COLO668 (cell line): ENCODE results near the gene SHF.

ENCODE experiments used
- DNase-seq: peaks from one replicate; lab custom pipeline; 2025; ENCODE audit not compliant: unreplicated experiment; lab: John Stamatoyannopoulos, UW

Gene SHF, protein sequence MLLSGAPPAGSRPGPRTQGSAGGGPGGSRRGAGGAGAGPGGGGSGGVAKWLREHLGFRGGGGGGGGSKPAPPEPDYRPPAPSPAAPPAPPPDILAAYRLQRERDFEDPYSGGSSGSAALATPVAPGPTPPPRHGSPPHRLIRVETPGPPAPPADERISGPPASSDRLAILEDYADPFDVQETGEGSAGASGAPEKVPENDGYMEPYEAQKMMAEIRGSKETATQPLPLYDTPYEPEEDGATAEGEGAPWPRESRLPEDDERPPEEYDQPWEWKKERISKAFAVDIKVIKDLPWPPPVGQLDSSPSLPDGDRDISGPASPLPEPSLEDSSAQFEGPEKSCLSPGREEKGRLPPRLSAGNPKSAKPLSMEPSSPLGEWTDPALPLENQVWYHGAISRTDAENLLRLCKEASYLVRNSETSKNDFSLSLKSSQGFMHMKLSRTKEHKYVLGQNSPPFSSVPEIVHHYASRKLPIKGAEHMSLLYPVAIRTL

DNA sequence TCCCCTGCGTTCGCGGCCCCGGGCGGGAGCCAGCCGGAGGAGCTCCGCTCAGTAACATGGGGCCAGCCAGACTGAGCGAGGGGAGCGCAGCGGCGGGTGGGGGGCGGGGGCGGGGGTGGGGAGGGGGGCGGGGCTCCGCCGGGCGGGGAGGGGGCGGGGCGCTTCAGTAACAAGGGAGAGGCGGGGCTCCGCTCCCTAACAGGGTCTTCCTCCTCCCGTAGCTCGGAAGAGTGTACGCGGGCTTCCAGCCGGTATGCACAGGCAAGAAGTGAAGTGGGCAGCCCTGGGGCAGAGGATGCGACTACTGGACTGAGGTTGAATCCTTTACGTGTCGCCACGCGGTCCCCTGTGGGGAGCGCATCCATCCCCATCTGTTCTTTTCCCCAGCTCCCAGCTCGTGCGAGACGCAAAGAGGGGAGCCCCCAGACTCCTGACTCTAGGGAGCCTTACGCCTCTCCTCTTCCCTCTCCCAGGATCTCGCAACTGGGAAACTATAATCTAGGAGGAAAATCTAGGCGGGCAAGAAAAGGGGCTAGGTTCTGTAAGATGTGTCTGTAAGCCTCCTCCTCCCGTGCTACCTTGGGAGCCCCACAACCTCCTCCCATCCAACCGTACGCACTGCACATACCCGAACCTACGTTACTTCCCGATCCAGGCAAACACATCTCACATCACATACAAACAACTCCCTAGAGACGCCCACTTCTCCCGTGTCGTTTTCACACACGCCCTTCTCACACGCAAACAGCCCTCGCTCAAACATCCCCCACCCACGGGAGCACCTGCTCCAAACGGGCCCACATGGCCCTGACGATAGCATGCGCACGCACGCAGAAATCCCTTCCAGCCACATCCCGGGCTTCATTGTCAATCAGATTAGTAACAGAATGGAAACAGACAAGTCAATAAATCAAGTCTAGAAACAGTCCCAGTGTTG lies at the start of gene SHF:
Gene SHF (minus strand): TSS at position 73 of the 937 bp plus-strand sequence. CDS start 15 bp downstream, at position 58.
- DNase-seq, result peak; percentile 61

DNA sequence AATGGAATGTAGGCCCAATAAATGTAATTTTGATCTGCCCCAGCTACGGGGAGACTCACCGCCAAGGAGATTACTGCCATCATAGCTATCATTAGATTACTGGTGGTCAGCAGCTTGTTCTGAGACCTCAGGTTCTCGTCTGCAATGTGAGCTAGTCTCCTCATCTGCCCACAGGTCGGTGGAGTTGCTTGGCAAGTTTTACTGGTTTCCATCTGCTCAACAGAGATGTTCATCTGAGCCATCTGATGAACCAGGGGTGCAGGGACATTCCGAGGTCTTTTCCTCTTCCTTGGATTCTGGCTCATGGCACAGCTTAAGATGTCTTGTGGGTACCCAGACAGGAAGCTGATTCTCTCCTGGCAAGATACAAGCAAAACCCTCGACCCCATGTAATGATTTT lies 49.0 kb upstream of the SHF start:
- peak; percentile 17 for DNase-seq

DNA sequence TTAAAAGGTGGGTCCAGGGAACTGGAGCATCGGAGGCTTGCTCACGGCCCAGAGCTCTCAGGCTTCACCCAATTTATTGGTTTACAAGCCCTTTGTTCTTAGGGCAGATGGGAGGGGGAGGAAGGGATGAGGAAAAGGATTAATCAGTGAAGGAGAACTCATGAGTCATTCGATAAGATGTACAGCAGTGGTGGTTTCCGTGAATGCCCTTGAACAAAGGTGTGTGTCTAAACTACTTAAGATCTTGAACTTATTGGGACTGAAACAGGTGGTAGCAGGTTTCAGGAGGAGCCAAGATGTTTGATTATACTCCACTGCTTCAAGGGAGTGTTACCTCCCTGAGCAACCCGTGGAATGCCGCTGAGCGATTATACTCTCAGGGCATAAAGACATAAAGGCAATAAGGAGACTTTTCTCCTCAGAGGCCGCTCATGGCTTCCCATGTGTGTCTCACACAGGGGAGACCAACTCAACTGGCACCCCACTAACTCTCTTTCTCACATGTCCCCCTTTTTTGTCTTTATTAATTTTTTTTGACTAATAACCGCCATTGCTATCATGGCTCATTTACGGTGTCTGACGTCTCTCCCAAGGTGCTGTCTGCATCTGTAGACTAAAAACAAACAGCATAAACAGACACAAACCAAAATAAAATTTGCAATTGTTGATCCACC lies 46.9 kb upstream of the SHF start:
- DNase-seq, result no peak

DNA sequence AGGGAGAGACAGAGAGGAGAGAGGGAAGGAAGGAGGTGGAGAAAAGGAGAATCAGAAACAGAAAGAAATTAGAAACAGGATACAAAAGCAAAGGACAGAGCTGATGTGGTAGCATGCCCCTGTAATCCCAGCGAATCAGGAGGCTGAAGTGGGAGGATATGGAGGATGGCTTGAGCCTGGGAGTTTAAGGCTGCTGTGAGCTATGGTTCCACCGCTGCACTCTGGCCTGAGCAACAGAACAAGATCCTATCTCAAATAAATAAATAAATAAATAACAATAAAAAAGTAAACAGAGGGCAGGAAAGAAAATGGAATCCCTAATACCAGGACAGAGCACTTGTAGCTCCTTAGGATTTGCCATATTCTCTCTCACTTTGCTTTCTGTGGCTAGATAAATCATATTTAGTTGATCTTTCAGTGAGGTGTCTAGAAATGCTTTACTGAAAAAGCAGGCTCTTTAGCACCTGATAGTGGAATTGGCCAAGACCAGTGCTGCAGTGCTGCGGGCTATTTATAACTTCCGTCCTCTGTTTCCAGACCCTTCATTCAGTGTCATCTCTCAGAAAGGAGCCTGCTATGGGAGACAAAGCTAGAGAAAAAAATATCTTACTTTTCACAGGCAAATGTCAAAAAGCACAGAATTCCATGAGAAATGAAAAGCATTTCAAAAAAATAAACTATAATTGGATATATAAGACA lies 44.2 kb upstream of the SHF start:
- no peak for DNase-seq

DNA sequence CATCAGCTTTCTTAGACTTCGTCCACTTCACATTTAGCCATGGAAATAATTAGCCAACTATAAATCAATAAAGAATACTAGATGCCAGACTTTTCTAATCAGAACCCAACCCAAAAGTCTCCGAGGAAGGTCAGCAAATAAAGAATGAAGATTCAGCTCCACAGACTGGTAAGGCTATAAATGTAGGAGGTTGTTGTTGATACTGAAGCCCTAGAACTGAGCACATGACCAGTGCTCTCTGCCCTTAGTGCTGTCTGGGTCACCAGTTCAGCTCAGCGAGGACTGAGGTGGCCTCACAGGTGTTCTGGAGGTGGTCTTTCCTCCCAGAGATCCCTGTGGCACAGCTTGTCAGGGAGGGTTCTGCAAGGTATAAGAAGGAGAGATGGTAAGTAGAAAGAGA lies 43.4 kb upstream of the SHF start:
- no peak for DNase-seq

DNA sequence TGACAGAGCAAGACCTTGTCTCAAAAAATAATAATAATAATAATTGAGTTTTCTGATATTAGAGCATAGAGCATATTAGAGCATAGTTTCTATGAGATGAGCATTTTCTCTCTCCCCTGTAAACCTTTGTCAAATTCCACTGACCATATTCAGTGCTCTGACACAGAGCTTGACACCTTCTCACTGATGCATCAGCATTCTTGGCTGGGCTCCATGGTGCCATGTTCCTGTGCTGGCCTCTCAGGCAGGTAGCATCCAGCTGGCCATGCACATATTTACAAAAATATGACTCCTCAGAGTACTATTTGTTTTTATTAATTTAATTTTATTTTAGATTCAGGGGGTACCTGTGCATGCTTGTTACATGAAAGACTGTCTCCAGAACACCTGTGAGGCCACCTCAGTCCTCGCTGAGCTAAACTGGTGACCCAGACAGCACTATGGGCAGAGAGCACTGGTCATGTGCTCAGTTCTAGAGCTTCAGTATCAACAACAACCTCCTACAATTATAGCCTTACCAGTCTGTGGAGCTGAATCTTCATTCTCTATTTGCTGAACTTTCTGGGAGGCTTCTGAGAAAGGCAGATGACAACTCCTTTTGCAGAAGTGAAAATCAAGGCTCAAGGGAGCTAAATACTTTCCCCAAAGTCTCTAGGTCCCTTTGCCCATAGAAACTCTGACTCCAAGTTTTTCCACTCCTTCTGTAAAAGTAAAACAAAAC lies 42.6 kb upstream of the SHF start:
- DNase-seq, result no peak

DNA sequence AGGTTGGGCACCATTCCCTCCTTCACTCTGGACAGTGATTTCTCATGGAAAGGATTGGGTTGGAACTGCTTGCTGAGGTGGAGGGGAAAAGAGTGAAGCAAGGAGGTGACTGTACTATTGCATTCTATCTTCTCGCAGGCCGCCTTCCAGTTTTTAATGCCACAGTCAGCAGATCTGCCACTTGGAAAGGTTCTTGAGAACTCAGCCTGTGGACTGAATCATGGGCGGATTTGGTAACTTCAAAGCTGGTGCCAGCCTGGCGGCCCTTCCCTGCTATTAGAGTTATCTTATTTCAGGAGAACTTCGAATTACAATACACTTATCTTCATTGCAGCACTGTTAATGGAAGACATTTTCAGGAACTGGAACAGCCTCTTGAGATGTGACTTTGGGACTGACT lies 41.2 kb upstream of the SHF start:
- DNase-seq, result no peak

DNA sequence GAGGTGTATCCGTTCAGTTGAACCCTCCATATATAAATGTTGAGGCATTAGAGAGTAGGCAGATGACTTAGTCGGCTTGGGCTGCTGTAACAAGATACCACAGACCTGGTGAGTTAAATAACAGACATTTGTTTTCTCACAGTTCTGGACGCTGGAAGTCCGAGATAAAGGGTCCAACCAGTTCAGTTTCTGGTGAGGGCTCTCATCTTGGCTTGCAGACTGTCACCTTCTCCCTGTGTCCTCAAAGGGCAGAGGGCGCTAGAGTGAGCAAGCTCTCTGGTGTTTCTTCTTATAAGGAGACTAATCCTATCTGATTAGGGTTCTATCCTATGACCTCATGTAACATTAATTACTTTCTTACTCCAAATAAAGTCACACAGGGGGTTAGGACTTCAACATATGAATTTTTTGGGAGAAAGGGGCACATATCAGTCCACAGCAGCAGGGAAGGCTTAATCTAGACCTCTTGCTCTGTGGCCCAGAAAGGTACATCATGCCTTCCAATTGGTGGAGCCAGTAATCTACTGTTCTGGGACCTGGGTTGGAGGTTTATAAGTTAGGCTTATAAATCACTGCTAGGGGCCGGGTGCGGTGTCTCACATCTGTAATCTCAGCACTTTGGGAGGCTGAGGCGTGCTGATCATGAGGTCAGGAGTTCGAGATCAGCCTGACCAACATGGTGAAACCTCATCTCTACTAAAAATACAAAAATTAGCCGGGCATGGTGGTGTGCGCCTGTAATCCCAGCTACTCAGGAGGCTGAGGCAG lies 37.9 kb upstream of the SHF start:
- no peak for DNase-seq

DNA sequence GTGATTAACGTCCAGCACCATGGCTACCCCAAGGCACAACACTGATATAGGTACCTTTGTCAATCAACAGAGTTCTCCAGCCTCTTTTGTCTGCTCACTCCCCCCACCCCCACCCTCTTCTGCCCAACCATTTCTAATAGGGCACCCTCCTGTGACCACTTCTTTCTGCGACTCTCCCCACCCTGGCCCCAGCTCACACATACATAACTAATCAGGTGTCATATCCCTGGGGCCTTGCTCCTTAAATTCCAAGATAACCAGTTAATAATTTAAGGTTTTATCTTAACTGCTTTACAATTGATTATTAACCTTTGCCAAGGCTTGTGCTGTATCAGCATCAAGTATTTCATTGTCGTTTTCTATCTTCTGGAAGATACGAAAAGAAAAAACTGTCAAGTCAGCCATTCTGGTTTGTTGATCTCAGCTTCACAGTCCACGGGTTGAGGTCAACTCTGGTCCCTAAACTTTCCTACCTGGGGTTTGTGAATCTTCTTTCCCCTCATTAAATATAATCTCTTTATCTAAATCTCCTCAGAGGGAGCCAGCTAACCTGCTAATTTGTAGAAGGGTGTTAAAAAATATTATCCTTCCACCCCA lies 37.0 kb upstream of the SHF start:
- no peak for DNase-seq

DNA sequence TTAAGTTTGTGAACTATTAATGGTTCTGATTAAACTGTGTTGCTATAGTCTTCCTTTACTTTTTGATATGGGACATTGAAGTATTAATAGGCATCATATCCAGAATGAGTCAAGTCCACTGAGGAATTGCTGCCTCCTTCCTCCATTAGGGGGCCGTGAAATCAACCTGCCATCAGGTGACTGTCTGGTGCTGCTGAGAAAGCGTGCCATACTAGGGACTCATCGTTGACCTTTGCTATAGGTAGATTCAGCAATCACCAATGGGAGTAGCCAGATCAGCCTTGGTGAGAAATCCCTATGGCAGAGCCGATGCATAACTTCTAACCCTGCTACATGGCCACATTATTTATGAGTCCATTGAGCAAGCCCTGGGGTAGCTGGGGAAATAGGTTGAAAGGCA lies 34.2 kb upstream of the SHF start:
- DNase-seq, result no peak

DNA sequence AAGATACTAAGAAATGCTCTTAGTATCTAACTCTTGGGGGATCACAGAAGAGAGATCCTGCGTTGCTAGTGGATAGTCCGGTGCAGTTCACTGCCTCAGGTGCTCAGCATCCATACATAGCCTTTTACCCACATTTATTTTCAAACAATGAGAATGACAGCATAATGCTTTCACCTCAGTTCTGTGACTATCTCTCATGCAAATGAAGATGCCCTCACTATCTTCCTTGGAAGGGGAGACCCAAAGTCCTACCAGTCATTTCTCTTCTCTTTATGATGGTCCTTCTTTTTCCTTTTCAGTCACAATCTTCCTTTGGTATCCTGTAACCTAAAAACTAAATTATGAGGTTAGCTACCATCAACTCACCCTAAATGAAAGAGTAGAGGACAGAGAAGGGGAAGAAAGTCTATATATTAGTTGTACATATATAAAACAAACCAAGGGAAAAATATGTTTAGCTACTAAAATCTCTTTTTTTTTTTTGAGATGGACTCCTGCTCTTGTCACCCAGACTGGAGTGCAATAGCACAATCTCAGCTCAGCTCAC lies 33.4 kb upstream of the SHF start:
- DNase-seq, result no peak

DNA sequence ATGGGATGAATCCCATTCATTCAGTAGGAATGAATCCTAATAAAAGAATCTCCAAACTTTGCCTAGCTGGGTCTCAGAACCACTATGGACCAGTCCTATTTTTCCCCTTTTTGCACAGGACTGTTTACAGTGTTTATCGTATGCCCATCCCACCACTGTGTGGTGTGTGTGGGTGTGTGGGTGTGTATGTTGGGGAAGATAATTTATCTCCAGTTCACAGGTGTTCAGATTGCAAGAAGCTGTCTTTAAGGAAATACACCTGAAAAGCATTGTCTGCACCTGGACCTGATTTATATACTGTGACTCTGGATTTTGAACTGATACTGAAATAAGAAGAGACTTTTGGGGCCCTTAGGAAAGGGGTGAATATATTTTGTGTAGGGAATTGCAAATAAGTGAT lies 24.7 kb upstream of the SHF start:
- no peak for DNase-seq

DNA sequence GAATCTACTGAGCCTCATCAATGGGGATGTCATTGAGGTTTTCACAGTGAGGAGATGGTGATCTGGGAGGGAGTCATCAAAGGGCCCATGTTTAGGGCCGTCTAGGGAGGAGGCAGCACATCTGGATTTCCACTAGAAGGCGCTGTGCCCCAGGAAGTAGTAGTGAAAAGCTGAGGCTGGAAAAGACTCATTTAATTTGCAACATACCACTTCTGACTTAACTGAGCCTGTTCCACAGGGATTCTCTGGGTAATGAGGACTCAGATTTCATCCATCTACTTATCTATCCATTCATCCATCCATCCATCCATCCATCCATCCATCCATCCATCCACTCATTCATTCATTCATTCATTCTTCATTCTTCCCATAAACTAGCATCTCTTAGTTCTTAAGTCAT lies 17.4 kb upstream of the SHF start:
- DNase-seq, result peak; percentile 59

DNA sequence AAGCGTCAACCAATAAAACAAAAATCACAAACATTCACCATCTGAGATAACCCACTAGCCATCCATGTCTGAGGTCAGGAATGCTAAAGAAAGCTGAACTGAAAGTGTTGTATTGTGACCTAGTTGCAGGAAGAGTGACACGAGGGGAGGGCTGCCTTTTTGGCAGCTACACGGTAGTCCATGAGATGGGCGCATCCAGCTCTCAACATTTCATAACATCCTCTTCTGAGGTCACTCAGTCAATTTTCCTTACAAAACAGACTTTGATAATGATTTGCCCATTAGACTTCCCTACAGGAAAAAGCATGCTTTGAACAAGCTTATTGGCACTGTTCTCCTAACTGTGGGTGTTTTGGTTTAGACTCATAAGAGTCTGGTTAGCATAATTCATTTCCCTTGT lies 15.4 kb upstream of the SHF start:
- no peak for DNase-seq

DNA sequence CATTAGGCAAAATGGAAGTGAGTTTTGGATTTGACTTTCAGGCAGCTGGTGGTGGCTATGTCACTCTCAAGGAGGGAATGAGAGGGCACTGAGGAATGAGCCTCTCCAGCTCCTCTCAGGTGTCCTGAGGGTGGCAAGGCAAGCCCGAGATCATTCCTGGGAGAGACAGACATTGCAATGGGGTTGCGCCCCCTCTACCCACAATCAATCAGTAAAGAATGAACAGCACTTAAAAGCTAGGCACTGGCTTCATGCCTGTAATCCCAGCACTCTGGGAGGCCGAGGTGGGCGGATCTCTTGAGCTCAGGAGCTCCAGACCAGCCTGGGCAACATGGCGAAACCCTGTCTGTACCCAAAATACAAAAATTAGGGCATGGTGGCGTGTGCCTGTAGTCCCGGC lies 14.1 kb upstream of the SHF start:
- no peak for DNase-seq

DNA sequence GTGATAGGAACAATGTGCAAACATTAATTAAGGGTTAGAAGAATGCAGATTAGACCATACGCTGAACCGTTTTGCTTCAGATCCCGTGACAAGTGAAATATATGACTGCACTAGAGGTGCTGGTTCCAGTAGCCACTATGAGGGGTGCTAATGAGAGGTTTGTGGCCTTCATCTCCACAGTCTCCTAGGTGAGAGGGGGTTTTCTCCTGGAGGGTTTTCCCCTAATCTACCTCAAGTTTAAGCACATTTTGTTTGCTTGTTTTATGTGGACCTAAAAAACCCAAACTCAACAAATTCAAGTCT lies 13.7 kb upstream of the SHF start:
- DNase-seq, result no peak

DNA sequence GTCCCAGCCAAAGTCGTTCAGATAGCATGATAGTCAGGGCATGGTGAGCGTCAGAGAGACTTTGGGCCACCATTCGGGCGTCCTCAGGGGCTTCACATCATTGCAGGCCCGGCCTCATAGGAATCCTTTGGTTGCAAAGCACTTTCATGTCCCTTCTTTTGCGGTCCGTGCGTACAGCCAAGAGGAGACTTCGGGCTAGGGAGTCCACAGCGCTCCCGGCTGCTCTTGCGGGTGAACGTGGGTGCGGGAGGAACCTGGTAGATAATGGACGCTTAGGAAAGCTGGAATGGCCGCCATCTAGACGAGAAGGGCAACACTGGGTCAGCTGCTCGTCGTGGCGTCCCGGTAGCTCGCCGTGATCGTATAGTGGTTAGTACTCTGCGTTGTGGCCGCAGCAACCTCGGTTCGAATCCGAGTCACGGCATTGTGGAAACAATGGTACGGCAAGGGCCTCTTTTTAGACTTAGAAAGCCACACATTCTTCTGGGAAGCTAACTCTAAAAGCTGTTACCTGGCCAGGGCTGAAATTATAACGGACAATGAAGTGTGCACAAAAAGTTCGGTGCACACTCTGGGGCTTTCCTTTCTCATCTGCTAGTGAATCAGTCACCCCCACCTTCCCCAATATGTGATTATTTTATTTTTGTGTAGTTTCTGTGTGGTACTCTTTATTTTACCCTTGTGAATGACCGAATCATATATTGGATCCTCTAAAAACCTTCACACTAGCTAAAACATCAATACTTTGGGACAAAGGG lies 13.2 kb upstream of the SHF start:
- DNase-seq, result peak; percentile 78
